ENCODE data around the gene DMD. TPM values are rescaled to one million over a fixed set of nuclear protein-coding genes. Genes with fewer than 3 reads are reported as not detected.

DMD gene
- total RNA-seq, 1 experiment from 2014 or later = 47.2 TPM

GRCh38 chrX:31228909-31229308 is 1982.4 kb downstream of the DMD start:
- no TSS peak for BruUV-seq (replicated peaks)
- H3K9me3 ChIP-seq = no peaks in the 10 kb centered on the region
- no peak overlapping the region for H3K27ac Mint-ChIP-seq (ENCODE audit: unreplicated experiment)
- CTCF ChIA-PET = no interaction called here
- H3K4me1 ChIP-seq = peaks cover 10% of the 10 kb centered on the region; the same call in 1 of the 2 replicates
- no peak overlapping the region for H3K4me3 Mint-ChIP-seq (ENCODE audit: unreplicated experiment)
- no peak for DNase-seq
- peaks cover 6% of the 10 kb centered on the region for H3K36me3 Mint-ChIP-seq (ENCODE audit: insufficient read depth, unreplicated experiment)
- no peaks in the 10 kb centered on the region for H3K9me3 Mint-ChIP-seq (ENCODE audit: unreplicated experiment)
- no peaks in the 10 kb centered on the region for H3K36me3 ChIP-seq (ENCODE audit: control insufficient read depth, insufficient read depth, low read length)
- H3K27me3 ChIP-seq (replicated peaks; ENCODE audit: control insufficient read depth, insufficient read depth, low read length) = no peaks in the 10 kb centered on the region
- H3K27me3 Mint-ChIP-seq (ENCODE audit: insufficient read depth, unreplicated experiment) = no peaks in the 10 kb centered on the region
- H3K4me3 ChIP-seq (ENCODE audit: low read depth, low read length) = no peak overlapping the region
- intact Hi-C loops (cut with micrococcal nuclease; ENCODE audit: unreplicated experiment) = no loop called here
- TF ChIP-seq CTCF (IDR thresholded peaks at IDR 0.05; ENCODE audit: insufficient read depth in 1 of 2, low read depth in 1 of 2, low read length in 1 of 2, severe bottlenecking in 1 of 2, unreplicated experiment in 1 of 2) = no peak
- POLR2A ChIA-PET = no interaction called here
- peaks cover 16% of the 10 kb centered on the region for H3K4me1 Mint-ChIP-seq (ENCODE audit: low read depth, unreplicated experiment)

GRCh38 chrX:31228415-31228832 is 1982.9 kb downstream of the DMD start:
- Histone ChIP-seq H3K4me3 (ENCODE audit: low read depth, low read length) (no peak overlapping the region), H3K4me1 (peaks cover 10% of the 10 kb centered on the region; the same call in 1 of the 2 replicates), H3K36me3 (ENCODE audit: control insufficient read depth, insufficient read depth, low read length) (no peaks in the 10 kb centered on the region), H3K9me3 (no peaks in the 10 kb centered on the region), H3K27me3 (replicated peaks; ENCODE audit: control insufficient read depth, insufficient read depth, low read length) (no peaks in the 10 kb centered on the region)
- intact Hi-C loops (cut with micrococcal nuclease; ENCODE audit: unreplicated experiment) = no loop called here
- ChIA-PET POLR2A (no interaction called here), CTCF (no interaction called here)
- Mint-ChIP-seq H3K4me3 (ENCODE audit: unreplicated experiment) (no peak overlapping the region), H3K9me3 (ENCODE audit: unreplicated experiment) (no peaks in the 10 kb centered on the region), H3K36me3 (ENCODE audit: insufficient read depth, unreplicated experiment) (peaks cover 6% of the 10 kb centered on the region), H3K27ac (ENCODE audit: unreplicated experiment) (no peak overlapping the region), H3K27me3 (ENCODE audit: insufficient read depth, unreplicated experiment) (no peaks in the 10 kb centered on the region), H3K4me1 (ENCODE audit: low read depth, unreplicated experiment) (peaks cover 16% of the 10 kb centered on the region)
- BruUV-seq (replicated peaks) = no TSS peak
- no peak for TF ChIP-seq CTCF (IDR thresholded peaks at IDR 0.05; ENCODE audit: insufficient read depth in 1 of 2, low read depth in 1 of 2, low read length in 1 of 2, severe bottlenecking in 1 of 2, unreplicated experiment in 1 of 2)
- no peak for DNase-seq

- BruUV-seq (replicated peaks) = no TSS peak
- H3K27ac Mint-ChIP-seq (ENCODE audit: unreplicated experiment) = peak overlapping the region; percentile 50
- H3K9me3 Mint-ChIP-seq (ENCODE audit: unreplicated experiment) = no peaks in the 10 kb centered on the region
Observed at GRCh38 chrX:31227250-31227649, 1984.1 kb downstream of the DMD start.

More at GRCh38 chrX:31227250-31227649, 1984.1 kb downstream of the DMD start:
- H3K4me1 Mint-ChIP-seq (ENCODE audit: low read depth, unreplicated experiment) = peaks cover 9% of the 10 kb centered on the region
- Histone ChIP-seq H3K9me3 (no peaks in the 10 kb centered on the region), H3K27me3 (replicated peaks; ENCODE audit: control insufficient read depth, insufficient read depth, low read length) (no peaks in the 10 kb centered on the region), H3K4me3 (ENCODE audit: low read depth, low read length) (no peak overlapping the region), H3K4me1 (peaks cover 10% of the 10 kb centered on the region; the same call in 1 of the 2 replicates), H3K36me3 (ENCODE audit: control insufficient read depth, insufficient read depth, low read length) (no peaks in the 10 kb centered on the region)
- POLR2A ChIA-PET = no interaction called here
- peak; percentile 30 to 38 for DNase-seq
- TF ChIP-seq CTCF (IDR thresholded peaks at IDR 0.05; ENCODE audit: insufficient read depth in 1 of 2, low read depth in 1 of 2, low read length in 1 of 2, severe bottlenecking in 1 of 2, unreplicated experiment in 1 of 2) = no peak
- intact Hi-C loops (cut with micrococcal nuclease; ENCODE audit: unreplicated experiment) = no loop called here
- no peaks in the 10 kb centered on the region for H3K27me3 Mint-ChIP-seq (ENCODE audit: insufficient read depth, unreplicated experiment)
- CTCF ChIA-PET = no interaction called here
- H3K4me3 Mint-ChIP-seq (ENCODE audit: unreplicated experiment) = peak overlapping the region; percentile 35
- H3K36me3 Mint-ChIP-seq (ENCODE audit: insufficient read depth, unreplicated experiment) = peaks cover 6% of the 10 kb centered on the region

Data from Caco-2 (cell line).